ENCODE results near the gene CYFIP2.

CYFIP2 gene

DNA sequence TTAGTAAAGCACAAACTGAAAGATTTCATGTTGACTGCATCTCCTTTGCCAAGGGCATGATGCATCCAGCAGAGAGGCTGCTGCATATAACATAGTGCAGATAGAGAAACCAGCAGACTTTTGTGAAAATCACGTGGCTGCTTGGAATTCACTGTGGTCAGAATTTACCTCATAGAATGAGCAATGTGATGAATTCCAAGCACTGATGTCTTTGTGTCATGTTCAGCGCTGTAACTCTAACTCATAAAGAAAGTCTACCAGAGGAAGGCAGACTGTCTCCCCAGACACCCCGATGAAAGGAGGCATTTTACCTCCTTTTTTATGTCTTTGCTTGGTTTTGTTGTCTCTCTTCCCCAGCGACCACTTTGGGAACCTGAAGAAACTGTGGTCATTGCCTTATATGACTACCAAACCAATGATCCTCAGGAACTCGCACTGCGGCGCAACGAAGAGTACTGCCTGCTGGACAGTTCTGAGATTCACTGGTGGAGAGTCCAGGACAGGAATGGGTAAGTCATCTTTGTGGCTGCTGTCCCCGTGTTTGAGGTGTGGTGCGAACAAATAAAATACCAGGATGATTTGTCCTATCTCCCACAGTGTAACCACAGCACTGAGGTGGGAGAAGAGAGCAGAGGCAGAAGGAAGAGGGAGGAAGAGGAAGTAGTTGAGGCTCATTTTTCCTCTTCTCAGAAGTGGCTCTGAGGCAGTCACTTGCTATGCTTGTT, 43.3 kb upstream of the CYFIP2 start:
- Mint-ChIP-seq H3K27me3 (ENCODE audit: low read depth) (peaks cover 6% of the 10 kb centered on the region), H3K4me3 (no peak overlapping the region), H3K27ac (no peak overlapping the region), H3K36me3 (ENCODE audit: low read depth) (no peaks in the 10 kb centered on the region), H3K9me3 (no peaks in the 10 kb centered on the region), H3K4me1 (peaks cover 10% of the 10 kb centered on the region)
- TF ChIP-seq, protein P1, sequence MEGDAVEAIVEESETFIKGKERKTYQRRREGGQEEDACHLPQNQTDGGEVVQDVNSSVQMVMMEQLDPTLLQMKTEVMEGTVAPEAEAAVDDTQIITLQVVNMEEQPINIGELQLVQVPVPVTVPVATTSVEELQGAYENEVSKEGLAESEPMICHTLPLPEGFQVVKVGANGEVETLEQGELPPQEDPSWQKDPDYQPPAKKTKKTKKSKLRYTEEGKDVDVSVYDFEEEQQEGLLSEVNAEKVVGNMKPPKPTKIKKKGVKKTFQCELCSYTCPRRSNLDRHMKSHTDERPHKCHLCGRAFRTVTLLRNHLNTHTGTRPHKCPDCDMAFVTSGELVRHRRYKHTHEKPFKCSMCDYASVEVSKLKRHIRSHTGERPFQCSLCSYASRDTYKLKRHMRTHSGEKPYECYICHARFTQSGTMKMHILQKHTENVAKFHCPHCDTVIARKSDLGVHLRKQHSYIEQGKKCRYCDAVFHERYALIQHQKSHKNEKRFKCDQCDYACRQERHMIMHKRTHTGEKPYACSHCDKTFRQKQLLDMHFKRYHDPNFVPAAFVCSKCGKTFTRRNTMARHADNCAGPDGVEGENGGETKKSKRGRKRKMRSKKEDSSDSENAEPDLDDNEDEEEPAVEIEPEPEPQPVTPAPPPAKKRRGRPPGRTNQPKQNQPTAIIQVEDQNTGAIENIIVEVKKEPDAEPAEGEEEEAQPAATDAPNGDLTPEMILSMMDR (IDR thresholded peaks at IDR 0.05; ENCODE audit: unreplicated experiment in 3 of 3) = no peak

DNA sequence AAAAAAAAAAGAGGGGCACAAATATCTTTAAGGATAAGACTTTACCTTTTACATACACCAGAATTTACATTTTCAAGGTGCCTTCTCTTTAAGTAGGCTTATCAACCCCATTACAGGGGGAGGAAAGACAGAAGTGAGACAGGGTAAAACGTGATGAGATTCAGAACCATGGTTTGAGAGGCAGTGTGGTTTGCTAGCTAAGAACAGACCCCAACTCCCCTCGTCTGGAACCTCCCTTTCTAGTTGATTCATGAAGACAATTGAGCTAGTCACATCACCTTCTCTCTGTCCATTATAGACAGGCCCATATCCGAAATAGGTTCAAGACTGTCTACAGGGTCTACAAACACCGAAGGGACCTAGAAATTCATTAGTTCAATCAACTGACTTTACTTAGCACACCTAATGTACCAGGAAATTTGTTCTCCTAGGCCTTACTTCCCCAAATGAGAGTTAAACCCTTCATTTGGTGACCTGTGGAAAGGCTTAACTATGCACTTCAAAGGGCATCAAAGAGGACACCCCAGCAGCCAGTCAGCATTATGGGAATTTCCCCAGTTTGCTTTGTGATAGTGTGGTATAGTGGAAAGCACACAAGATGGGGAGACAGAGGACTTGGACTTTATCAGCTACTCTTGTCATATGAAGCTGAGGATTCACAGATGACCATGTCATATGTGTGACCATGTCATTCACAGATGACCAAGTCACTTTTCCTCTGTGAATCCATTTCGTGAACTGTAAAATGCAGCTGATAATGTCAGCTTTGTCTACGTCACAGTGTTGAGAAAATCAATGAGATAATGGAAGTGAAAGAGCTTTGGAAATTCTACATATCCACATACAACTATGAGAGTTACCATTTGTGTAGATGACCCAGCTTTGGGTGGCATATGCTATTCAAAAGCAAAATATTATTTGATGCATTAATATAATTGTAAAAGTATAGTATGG, 40.2 kb upstream of the CYFIP2 start:
- H3K9me3 Mint-ChIP-seq = no peaks in the 10 kb centered on the region
- H3K27ac Mint-ChIP-seq = no peak overlapping the region
- no peaks in the 10 kb centered on the region for H3K4me1 Mint-ChIP-seq
- H3K36me3 Mint-ChIP-seq (ENCODE audit: low read depth) = no peaks in the 10 kb centered on the region
- H3K4me3 Mint-ChIP-seq = no peak overlapping the region
- TF ChIP-seq, protein P1 (IDR thresholded peaks at IDR 0.05; ENCODE audit: unreplicated experiment in 3 of 3) = no peak
- H3K27me3 Mint-ChIP-seq (ENCODE audit: low read depth) = no peaks in the 10 kb centered on the region

DNA sequence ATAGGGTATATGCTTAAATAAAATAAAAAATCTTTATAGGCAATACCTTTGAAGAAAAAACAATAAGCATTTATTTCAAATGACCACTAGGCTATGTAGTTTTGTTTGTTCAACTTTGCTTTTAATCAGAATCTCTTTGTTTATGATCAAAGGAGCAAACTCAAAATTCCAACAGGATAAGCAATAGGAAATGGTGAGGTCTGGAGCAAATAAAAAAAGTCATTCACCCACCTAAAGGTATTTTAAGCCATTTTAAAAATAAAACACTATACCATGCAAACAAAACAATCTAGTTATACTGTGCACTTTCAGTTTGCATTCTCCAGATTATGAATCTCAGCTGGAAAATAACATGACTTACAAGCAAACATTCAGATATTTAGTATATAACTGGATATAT, 35.3 kb upstream of the CYFIP2 start:
- Mint-ChIP-seq H3K27ac (no peak overlapping the region), H3K9me3 (no peaks in the 10 kb centered on the region), H3K4me3 (no peak overlapping the region), H3K4me1 (no peaks in the 10 kb centered on the region), H3K27me3 (ENCODE audit: low read depth) (no peaks in the 10 kb centered on the region), H3K36me3 (ENCODE audit: low read depth) (no peaks in the 10 kb centered on the region)
- TF ChIP-seq, protein P1 (IDR thresholded peaks at IDR 0.05; ENCODE audit: unreplicated experiment in 3 of 3) = no peak

DNA sequence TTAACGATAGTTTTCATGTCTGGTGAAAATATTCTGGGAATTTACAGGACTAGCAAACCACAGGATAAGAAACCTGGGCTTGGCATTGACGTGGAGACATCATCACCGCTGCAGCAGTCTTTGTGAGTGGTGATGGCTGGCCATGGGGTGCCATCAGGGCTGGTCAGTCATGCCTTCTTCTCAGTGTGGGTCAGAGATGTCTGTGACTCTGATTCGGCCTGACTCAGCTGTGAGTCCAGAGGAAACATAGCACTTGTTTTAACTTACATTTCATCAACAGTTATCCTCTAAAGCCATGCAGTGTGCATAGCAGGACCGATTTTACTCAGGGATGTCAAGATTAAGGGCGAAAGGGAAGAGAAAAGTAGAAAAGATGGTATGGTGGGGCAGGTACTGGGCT, 33.2 kb upstream of the CYFIP2 start:
- TF ChIP-seq, protein P1 (IDR thresholded peaks at IDR 0.05; ENCODE audit: unreplicated experiment in 3 of 3) = no peak
- Mint-ChIP-seq H3K9me3 (no peaks in the 10 kb centered on the region), H3K4me1 (no peaks in the 10 kb centered on the region), H3K36me3 (ENCODE audit: low read depth) (no peaks in the 10 kb centered on the region), H3K27ac (no peak overlapping the region), H3K4me3 (no peak overlapping the region), H3K27me3 (ENCODE audit: low read depth) (no peaks in the 10 kb centered on the region)

DNA sequence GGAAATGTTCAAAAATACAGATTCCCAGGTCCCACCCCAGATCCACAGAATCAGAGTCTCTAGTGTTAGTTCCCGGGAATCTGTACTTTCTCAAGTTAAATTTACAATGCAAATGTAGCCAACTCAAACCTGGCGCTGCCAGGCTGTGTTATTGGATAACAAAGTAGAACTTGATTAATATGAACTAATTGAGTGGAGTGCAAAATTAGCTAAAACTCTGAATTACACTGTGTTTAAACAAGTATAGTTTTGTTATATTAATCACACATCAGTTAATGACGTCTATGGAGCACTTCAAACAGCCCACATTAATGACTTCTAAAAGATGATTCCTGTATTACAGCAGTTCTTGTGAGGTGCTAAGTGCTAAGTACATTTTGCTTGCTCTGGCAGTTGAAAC, 32.4 kb upstream of the CYFIP2 start:
- Mint-ChIP-seq H3K27me3 (ENCODE audit: low read depth) (no peaks in the 10 kb centered on the region), H3K9me3 (no peaks in the 10 kb centered on the region), H3K36me3 (ENCODE audit: low read depth) (no peaks in the 10 kb centered on the region), H3K27ac (no peak overlapping the region), H3K4me3 (no peak overlapping the region), H3K4me1 (no peaks in the 10 kb centered on the region)
- TF ChIP-seq, protein P1 (IDR thresholded peaks at IDR 0.05; ENCODE audit: unreplicated experiment in 3 of 3) = no peak
